ENCODE data around the gene NLGN2.

DNA sequence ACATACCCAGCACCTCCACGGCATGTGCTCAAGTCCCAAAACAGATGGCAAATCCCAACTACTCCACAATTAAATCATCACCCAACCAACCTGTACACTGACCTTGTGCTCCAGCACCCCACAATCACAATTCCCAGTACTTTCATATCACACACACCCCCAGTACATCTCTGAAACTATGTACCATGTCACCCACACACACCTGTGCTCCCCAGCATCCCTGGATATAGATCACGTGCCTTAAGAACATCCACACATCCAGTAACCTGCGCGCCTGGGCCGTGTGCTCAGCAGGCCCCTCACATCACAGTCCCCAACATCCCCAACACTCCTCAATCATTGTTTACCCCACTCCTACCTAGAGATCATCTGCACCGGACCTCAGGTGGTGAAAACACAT lies 2.1 kb downstream of the NLGN2 start:
- TF ChIP-seq, protein P1, sequence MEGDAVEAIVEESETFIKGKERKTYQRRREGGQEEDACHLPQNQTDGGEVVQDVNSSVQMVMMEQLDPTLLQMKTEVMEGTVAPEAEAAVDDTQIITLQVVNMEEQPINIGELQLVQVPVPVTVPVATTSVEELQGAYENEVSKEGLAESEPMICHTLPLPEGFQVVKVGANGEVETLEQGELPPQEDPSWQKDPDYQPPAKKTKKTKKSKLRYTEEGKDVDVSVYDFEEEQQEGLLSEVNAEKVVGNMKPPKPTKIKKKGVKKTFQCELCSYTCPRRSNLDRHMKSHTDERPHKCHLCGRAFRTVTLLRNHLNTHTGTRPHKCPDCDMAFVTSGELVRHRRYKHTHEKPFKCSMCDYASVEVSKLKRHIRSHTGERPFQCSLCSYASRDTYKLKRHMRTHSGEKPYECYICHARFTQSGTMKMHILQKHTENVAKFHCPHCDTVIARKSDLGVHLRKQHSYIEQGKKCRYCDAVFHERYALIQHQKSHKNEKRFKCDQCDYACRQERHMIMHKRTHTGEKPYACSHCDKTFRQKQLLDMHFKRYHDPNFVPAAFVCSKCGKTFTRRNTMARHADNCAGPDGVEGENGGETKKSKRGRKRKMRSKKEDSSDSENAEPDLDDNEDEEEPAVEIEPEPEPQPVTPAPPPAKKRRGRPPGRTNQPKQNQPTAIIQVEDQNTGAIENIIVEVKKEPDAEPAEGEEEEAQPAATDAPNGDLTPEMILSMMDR (IDR thresholded peaks at IDR 0.05): no peak
- TF ChIP-seq POLR2AphosphoS5 (IDR thresholded peaks at IDR 0.05) (no peak), POLR2A (IDR thresholded peaks at IDR 0.05) (no peak), EP300 (IDR thresholded peaks at IDR 0.05) (no peak)

Data from sigmoid colon (tissue), 4 donors.